ENCODE results near the gene DRAP1. TPM values are rescaled to one million over a fixed set of nuclear protein-coding genes. Genes with fewer than 3 reads are reported as not detected.

DRAP1 gene
- total RNA-seq, 2 experiments from 2014 or later, result 68.2 to 93.2 TPM

DNA sequence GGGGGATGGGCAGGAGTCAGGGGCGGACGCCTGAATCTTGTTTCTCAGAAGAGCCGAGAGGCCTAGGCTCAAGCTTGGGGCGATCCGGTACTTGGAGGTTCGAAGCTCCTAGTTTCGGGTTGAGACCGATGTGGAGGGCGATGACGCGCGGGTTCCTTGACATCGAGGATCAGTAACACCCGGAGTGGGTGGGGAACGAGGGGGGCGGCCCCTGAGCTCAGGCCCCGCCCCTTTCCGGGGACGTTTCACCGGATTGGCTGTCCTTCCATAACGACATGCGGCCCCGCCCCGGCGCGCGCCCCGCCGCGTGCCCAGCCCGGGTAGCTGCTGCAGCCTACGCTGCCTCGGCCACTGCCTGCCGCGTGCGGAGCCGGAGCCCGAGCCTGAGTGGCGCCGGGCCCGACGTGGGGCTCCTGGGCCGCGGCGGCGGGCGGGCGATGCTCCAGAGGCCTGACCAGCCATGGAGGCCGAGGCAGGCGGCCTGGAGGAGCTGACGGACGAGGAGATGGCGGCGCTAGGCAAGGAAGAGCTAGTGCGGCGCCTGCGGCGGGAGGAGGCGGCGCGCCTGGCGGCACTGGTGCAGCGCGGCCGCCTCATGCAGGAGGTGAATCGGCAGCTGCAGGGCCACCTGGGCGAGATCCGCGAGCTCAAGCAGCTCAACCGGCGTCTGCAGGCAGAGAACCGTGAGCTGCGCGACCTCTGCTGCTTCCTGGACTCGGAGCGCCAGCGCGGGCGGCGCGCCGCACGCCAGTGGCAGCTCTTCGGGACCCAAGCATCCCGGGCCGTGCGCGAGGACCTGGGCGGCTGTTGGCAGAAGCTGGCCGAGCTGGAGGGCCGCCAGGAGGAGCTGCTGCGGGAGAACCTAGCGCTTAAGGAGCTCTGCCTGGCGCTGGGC is 28.7 kb upstream of the DRAP1 start, which contains the start of gene CCDC85B:
TSS of gene CCDC85B (plus strand) at position 350 of the 895 bp plus-strand sequence. CDS start at position 461, 111 bp downstream.
- peak within 1 kb of the TSS; percentile 93 for H3K4me3 ChIP-seq (ENCODE audit: low read depth, low read length, poor library complexity, severe bottlenecking)
- DNase-seq (ENCODE audit: low spot score), result peak; percentile 97
- no peaks in the 10 kb centered on the region for H3K9me2 ChIP-seq (ENCODE audit: insufficient read depth, low read length)
- CTCF ChIA-PET (ENCODE audit: unreplicated experiment), result interaction anchor here (0.5 to 1.6 kb wide), 6 partner anchors 11 to 324 kb away, joined by 3 to 12 read pairs (median 4); partner anchors contain the start of gene MUS81
- POLR2A ChIA-PET, result interaction anchor here (0.6 to 5.6 kb wide), 15 partner anchors 11 to 561 kb away, joined by 3 to 59 read pairs (median 4); partner anchors contain the start of genes BANF1, CFL1, EIF1AD and FOSL1
- no peaks in the 10 kb centered on the region for H3K9me3 ChIP-seq (ENCODE audit: low read length)
- H3K4me2 ChIP-seq (ENCODE audit: low read length), result peak within 1 kb of the TSS; percentile 97
- peaks cover 41% of the 10 kb centered on the region for H3K79me2 ChIP-seq (ENCODE audit: insufficient read depth, low read depth, low read length)
- peak within 1 kb of the TSS; percentile 65; the same call in 1 of the 2 replicates for H2AFZ ChIP-seq (ENCODE audit: low read length)
- H3K36me3 ChIP-seq (ENCODE audit: insufficient read depth, low read length), result peaks cover 20% of the 10 kb centered on the region
- BruUV-seq (replicated peaks), result no TSS peak
- TF ChIP-seq CTCF (conservative IDR thresholded peaks at IDR 0.05; ENCODE audit: low read length) (peak; percentile 35), EZH2phosphoT487 (IDR thresholded peaks at IDR 0.05; ENCODE audit: borderline replicate concordance, low read depth, low read length) (no peak)
- peaks cover 5% of the 10 kb centered on the region; the same call in 1 of the 2 replicates for H4K20me1 ChIP-seq (ENCODE audit: insufficient read depth, low read length)
- H3K4me1 ChIP-seq (ENCODE audit: insufficient read depth, low read length, poor library complexity, severe bottlenecking), result peaks cover 61% of the 10 kb centered on the region
- H3K27ac ChIP-seq (ENCODE audit: low read depth, low read length, poor library complexity, severe bottlenecking), result peak within 1 kb of the TSS; percentile 86
- intact Hi-C loops (cut with micrococcal nuclease; ENCODE audit: unreplicated experiment), result loop anchor here (1.0 to 5.0 kb wide), 4 partner anchors 17 to 162 kb away; partner anchors contain the start of genes BANF1, C11orf68, DRAP1 and EIF1AD

GRCh38 chr11:65891219-65892136 is 27.7 kb upstream of the DRAP1 start:
- CTCF ChIA-PET (ENCODE audit: unreplicated experiment), result interaction anchor here (1.6 kb wide), 1 partner anchor 31 kb away, joined by 12 read pairs; the partner anchor contains the start of gene MUS81
- Histone ChIP-seq H3K79me2 (ENCODE audit: insufficient read depth, low read depth, low read length) (peaks cover 40% of the 10 kb centered on the region), H2AFZ (ENCODE audit: low read length) (no peak overlapping the region), H3K4me2 (ENCODE audit: low read length) (peak overlapping the region; percentile 97), H3K9me2 (ENCODE audit: insufficient read depth, low read length) (no peaks in the 10 kb centered on the region), H3K36me3 (ENCODE audit: insufficient read depth, low read length) (peaks cover 11% of the 10 kb centered on the region), H3K4me3 (ENCODE audit: low read depth, low read length, poor library complexity, severe bottlenecking) (peak overlapping the region; percentile 93), H3K4me1 (ENCODE audit: insufficient read depth, low read length, poor library complexity, severe bottlenecking) (peaks cover 55% of the 10 kb centered on the region), H4K20me1 (ENCODE audit: insufficient read depth, low read length) (peaks cover 5% of the 10 kb centered on the region; the same call in 1 of the 2 replicates), H3K9me3 (ENCODE audit: low read length) (no peaks in the 10 kb centered on the region), H3K27ac (ENCODE audit: low read depth, low read length, poor library complexity, severe bottlenecking) (peak overlapping the region; percentile 86)
- TF ChIP-seq EZH2phosphoT487 (IDR thresholded peaks at IDR 0.05; ENCODE audit: borderline replicate concordance, low read depth, low read length), result no peak
- peak; percentile 92 for TF ChIP-seq CTCF (conservative IDR thresholded peaks at IDR 0.05; ENCODE audit: low read length)
- POLR2A ChIA-PET, result interaction anchor here (0.7 to 5.6 kb wide), 10 partner anchors 10 to 562 kb away, joined by 3 to 59 read pairs (median 4); partner anchors contain the start of genes BANF1, CFL1, EIF1AD and KAT5
- TSS peak; percentile 89 for BruUV-seq (replicated peaks)
- intact Hi-C loops (cut with micrococcal nuclease; ENCODE audit: unreplicated experiment), result loop anchor here (2.0 to 5.0 kb wide), 3 partner anchors 27 to 161 kb away; partner anchors contain the start of genes BANF1, C11orf68, DRAP1 and EIF1AD
- peak; percentile 83 for DNase-seq (ENCODE audit: low spot score)

Measured in OCI-LY7 (cell line).